Kidney tubule cell (primary cell): ENCODE data around the gene F12.

Experiments
- DNase-seq: peaks from one replicate; pipeline ENCODE4 v3.0.0-alpha.2; 2018; ENCODE audit warnings: low spot score

The F12 gene

DNA sequence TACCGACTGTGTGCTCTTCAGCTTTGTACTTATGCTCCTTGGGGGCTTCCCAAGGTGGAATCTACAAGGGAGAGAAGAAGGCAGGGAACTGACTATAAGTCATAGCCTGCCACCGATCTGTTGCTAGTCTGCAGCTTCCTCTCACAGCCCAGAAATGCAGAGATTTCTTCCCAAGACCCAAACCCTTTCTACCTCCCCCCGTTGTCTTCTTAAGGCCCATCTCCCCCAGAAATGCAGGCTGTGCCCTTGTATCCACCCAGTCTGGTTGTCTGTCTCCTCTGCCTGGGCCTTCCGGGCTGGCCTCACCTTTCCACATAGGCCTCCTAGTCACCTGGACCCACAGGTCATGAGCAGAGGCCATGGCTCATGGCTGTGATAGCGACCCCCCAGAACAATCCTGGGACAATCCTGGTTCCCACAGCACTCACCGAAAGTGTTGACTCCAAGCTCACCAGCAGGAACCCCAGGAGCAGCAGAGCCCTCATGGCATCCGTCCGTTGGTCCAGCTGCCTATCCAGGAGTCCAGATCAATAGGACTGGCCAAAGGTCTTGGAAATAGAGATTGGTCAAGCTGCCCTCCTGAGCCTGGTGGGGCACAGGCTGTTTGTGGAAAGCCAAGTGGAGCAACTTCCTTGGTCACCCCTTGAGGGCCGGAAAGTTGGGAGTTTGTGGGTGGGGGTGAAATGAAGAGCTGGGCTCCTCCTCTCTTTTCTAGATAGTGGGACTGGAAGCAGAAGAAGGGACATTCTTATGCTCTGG is at the start of gene F12:
F12 (minus strand) TSS at position 522 of the 759 bp plus-strand sequence; CDS start at position 485, 37 bp downstream.
- DNase-seq = no peak

DNA sequence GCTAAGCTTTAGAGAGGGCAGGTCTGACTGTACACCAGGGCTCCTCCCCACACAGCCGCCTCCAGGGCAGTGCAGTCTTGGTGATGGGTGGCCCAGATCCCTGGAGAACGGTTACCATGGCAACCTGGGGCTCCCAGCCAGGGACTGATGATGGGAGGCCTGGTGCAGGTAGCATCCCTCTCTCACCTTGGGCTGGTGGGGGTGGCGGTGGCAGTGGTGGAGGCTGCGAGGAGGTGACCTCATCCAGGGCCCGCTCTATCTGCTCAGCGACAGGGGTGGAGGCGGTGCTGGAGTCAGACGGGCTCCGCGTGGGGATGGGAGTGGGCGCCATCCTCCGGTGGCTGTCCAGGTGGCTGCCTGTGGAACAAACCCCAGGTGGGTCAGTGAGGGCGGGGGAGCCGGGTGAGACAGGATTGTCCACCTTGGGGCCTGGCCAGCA is 49.6 kb upstream of the F12 start:
- DNase-seq = peak; percentile 46

DNA sequence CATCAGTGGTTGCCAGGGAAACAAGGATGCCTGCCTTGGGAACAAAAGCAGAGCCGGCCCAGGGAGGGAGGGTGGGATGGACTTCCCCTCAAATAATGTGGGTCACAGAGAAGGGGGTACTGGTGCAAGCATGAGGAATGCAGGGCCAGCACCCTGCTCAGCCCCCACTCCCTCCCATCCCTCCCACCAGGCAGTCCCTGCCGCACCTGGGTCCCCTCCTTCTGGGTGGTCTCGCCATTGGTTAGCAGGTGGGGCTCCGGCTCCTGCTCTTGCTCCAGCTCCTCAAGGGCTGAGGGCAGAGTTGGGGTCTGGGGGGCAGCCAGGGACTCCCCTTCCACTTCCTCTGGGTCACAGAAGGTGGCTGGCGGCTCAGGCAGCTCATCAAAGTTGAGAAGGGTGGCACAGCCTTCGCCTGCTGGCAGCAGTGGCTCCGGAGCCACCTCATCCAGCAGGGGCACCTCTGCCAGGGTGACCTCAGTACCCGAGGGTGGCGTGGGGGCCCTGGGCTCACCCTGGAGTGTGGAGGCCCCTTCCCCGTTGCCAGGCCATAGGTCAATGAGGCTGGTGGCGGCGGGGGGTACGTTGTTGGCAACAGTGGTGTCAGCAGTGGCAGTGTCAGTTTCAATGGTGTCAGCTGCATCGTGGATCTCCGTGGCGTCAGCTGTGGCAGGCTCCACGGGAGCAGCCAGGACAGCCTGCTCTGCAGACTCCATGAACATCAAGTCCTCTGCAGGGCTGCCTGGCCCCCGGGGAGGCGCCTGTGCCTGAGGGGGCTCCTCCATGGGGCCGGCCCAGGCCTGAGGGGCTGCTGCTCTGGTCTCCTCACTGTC is 48.7 kb upstream of the F12 start:
- DNase-seq = no peak

DNA sequence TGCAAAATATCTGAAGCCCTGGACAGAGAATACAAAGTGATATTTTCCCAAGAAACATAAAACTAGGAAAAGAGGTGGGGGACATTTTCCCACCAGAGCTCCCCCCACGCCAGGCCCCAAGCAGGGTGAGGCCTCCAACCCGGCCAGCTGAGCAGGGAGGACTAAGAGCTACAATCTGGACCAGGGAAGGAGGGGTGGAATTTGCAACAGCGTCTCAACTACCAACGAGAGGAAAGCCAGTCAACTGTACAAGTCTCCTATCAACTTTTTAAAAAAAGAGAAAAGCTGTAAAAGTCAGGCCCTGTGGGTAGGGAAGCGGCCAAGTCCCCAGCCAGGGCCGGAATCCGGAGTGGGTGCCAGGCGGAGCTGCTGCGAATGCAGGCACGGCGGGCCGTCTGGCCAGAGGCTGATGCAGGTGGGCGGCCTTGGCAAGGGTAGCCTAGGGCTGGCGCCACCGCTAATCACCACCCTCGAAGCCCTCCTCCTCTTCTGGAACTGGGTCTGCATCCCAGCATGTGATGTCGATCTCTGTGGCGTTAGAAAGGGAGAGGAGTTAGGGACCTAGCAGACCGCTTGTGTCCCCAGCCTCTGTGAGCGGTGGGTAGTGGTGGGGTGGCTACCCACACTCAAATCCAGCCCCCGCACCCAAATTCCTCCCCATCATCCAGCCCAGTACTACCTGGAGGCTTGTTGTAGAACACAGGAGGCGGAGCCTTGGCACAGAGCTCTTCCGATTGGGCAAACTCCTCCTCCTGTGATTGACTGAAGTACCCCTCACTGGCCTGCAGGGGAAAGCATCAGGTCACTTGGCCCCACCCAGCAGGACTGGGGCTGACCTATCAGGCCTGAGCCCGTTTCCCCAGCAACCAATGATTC is 47.9 kb upstream of the F12 start:
- peak; percentile 98 for DNase-seq

DNA sequence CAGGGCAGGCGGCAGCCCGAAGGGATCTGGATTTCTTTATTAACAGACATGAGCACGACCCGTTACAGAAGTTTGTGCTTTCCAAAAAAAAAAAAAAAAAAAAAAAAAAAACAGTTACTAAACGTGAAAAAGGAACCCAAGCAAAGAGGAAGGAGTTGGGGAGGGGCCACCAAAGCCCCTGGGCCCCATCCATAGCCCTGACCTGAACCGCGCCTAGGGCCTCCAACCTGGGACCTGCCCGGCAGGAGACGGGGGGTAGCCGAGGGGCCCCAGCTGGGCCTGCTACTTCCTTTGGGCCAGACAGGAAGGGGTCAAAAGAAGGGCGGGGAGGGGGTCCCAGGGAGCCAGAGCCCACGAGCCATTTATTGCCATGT is 47.2 kb upstream of the F12 start:
- no peak for DNase-seq

DNA sequence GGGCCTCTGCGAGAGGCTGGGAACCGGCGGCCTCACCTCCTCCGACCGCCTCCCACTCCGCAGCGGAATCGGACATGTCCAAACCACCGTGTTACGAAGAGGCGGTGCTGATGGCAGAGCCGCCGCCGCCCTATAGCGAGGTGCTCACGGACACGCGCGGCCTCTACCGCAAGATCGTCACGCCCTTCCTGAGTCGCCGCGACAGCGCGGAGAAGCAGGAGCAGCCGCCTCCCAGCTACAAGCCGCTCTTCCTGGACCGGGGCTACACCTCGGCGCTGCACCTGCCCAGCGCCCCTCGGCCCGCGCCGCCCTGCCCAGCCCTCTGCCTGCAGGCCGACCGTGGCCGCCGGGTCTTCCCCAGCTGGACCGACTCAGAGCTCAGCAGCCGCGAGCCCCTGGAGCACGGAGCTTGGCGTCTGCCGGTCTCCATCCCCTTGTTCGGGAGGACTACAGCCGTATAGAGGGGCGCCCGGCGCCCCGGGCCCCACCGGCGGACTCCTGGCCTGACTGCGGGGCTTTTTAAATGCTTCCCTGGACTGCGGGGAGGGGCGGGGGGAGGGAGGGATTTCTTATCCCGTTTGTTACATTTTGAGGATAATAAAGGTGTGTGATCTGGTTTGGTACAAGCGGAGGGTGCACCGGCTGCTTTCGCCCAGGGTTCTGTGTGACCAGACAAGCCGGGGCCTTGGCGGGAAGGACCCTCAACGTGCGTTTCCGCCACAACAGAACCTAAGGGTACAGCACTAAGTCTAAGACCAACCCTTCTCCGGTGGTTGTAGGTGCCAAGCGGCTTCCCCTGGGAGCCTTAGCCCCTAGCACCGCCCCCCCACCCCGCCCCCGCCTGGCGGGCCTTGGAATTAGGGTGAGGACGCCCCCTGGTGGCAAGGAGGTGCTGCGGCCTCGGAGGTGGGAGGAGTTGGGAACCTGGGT is 46.6 kb upstream of the F12 start:
- peak; percentile 90 for DNase-seq

DNA sequence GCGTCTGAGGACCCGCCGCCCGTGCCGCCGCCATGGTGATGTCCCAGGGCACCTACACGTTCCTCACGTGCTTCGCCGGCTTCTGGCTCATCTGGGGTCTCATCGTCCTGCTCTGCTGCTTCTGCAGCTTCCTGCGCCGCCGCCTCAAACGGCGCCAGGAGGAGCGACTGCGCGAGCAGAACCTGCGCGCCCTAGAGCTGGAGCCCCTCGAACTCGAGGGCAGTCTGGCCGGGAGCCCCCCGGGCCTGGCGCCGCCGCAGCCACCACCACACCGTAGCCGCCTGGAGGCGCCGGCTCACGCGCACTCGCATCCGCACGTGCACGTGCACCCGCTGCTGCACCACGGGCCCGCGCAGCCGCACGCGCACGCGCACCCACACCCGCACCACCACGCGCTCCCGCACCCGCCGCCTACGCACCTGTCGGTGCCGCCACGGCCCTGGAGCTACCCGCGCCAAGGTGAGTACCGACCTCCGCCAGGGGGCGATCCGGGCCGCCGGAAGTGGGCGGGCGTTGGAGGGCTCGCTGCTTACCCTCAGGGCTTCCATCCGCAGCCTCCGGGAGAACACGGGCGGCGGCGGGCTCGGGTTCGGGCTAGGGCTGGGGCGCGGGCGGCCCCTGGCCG is 45.8 kb upstream of the F12 start:
- DNase-seq = peak; percentile 88

DNA sequence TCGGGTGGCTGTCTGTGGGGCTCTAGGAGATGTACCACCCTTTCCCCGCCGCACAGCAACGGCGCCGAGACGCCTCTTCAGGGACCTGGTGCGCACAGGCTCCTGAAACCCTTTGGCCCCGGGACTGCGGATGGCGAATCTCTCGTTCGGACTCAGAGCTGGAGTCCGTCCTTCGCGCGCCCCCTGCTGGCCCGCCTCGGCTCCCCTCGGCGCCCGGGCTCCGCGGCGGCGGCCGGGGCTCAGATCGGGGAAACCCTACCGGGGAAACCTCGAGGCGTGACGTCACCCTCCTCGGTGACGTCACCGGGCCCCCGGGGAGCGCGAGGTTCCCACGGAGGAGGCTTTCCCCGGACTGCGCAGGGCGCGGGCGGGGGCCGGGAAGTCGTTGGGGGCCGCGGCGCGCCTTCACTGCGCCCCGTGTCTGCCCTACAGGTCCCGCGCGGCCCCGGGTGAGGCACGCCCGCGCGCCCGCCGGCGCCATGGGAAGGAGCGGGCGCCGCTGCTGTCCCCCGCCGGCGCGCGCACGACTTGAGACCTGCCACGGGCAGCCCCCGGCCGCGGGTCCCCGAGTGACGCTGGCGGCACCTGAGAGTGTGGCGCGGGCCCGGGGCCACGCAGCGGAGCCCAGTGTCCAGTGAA is 45.2 kb upstream of the F12 start:
- DNase-seq = peak; percentile 93

DNA sequence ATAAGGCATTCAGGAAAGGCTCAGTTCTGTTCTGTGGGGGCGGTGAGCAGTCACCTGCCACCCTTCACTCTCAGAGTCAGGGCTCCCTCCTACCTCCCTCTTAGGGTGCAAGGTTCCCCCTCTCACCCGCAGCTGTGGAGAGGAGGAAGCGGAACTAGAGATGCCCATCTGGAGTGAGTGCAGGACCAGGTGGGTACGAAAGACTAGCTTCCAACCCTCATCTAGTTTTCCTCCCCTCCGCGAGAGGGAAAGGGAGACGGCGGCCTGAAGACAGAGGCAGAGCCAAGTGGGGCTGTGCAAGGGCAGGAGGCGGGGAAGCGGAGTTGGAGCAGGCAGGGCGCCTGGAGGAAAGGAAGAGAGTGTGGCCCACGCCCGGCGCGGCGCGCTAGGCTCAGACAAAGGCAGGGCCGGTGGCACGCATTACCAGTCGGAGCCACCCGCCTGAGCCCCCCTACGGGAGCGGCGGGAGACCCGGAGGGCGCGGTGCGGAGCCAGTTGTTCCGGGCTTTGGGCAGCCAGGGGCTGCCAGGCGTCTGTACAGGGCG is 44.6 kb upstream of the F12 start:
- peak; percentile 24 for DNase-seq

DNA sequence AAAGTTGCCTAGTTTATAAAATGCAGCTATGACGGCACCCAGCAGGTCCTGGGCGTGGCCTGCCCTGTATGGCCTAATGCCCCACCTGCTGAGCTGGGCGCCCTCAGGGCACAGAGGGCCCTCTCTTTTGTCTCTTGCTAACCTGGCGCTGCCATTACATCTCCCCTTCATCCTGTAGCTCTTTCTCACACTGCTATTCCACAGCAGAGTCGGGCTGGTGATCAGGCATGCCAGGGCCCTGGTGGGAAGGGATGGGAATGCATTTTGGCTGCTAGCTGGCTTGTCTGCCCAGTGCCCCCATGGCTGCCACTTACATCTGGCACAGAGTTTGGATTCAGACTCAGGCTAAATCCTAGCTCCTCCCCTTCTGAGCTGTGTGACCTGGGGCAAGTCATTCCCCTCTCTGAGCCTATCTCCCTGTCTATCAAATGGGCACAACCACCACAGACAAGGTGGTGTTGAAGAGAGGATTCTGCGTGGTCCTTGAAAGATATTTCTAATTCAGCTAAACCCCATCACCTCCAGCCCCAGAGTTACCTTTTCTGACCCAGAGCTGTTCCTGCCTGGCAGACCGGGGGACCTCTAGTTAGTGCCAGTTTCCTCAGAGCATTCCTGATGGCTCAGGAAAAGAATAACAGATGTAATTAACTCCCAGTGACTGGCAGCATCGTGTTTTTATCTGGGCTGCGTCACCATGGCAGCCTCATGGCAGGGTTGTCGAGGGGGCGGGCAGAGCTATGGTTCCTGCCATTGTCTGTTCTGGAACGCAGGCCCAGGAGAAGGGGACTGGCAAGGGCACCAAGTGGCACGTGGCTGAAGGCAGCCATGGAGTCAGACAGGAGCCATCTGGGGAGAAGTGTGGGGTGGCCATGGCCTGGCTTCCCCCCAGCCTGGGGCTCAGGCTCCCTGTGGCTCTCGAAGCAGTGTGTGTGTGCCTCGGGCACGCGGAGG is 43.6 kb upstream of the F12 start:
- no peak for DNase-seq

DNA sequence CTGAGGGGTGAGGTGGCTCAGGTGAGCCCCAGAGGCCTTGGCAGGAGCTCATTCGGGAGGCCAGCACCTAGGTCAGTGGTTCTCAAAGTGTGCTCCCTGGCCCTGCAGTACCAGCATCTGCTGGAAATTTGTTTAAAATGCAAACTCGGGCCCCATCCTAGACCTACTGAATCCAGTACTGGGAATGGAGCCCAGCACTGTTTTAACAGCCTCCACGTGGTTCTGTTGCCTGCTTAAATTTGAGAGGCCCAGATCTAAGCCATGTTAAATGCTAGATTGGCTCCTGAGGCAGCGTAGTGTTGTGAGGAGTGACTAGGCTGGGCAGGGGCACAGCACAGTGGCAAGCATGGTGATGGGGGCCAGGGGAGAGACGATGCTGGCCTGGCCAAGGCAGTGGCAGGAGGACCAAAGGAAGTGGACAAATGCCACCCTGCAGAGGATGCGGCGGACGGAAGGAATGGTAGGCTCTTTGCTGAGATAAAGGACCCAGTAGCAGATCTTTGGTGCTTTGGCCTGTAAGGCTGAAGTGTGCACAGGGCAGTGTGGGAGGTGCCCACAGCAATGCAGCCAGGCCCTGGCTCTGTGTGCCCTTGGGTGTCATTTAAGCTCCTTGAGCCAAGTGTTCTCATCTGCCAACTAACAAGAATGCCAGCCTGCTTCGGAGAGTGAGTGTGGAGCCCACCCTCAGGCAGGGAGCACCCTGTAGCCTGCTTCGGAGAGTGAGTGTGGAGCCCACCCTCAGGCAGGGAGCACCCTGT is 41.5 kb upstream of the F12 start:
- no peak for DNase-seq

DNA sequence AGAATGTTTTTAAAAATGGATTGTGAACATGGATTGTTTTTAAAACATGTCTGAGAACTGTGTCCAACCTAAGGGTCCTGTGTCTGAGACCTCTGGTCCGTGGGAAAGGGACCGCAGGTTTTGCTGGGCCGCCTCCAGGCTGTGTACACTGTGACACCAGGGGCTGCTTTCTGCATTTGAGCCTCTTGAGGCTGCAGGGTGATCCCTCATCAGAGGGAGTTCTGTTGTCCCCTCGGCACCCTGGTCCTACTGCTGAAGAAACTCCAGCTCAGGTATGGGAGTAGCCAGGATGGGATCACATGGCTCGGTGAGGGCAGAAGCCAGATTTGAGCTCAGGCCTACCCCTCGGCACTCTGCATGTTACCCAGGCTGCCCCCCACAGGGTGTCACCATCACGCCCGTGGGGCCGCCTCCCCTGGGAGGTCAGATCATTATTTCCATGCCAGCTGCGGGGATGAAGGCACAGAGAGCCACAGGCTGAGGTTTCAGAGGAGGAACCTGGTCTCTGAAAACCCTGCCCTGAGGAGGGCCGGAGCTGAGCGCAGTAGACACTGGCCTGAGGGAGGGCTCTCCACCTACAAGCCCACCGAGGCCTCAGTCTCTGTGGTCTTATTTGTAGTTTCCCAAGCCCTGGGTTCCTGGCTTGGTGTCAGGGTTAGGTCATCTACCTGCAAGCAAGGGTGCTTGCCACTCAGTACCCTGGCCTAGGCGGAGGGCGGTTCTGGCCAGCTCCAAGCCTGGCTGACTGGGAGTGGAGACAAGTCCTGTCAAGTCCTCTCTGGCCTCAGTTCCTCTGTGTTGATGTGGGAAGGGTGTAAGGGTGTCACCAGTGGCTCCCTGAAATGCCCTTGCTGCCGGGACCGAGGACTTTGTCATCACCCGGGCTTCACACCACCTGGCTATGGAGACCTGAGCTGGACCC is 40.0 kb upstream of the F12 start:
- no peak for DNase-seq

DNA sequence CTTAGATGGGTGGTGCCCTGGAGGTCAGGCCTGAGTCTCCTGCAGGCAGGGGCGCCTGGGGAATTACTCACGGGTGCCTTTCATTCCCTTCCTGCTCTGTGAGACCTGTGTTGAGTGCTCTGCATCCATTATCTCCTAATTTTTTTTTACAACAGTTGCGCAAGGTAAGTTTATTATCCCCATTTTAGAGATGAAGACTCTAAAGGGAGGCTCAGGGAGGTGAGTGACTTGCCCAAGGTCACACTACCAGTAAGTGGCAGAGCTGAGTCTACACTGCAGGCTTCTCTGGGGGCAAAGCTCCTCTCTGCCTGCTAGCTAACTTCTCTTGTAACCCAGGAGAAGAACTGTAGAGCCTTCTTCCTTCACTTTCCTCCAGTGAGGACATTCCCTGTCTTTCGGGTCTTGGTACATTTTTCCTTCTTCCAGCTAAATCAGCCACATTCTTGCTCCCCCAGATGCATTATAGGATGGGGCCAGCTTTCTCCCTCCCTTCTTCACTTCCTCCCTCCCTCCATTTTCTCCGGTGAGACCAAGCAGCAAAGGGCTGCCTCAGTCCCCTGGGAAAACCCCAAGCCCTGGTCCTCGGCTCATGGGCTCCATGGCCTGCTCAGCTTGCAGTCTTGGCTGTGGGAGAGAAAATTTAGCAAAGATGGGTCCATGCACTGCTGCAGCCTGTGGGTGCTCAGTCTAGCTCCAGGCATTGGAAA is 39.0 kb upstream of the F12 start:
- DNase-seq = no peak

DNA sequence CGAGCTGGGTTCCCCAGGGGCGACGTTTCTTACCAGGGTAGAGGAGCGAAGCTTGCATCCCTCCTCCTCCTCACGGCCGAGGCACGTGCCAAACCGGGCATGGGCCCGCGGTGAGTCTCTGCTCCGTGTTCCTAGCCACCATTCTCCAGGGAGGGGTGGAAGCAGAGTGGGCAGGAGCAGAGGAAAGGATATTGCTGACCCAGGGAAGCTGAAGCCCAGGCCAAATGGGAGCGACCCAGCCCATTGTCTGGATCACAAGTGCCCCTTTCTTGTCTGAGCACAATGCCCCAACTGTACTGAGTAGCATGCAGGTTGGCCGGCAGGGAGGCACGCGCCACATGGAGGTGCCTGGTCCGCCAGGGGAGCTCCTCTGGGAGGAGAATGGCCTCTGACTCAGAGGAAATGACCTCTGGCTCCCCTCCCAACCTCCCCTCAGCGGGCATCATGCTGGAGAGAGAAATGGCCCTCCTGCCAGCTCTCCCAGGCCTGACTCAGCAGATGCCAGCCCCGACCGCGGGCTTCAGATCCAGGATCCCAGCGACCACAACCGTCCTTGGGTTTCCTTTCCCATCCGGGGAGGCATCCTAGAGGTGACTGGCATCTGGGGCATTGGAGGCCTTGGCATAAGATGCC is 38.4 kb upstream of the F12 start:
- DNase-seq = peak; percentile 98

DNA sequence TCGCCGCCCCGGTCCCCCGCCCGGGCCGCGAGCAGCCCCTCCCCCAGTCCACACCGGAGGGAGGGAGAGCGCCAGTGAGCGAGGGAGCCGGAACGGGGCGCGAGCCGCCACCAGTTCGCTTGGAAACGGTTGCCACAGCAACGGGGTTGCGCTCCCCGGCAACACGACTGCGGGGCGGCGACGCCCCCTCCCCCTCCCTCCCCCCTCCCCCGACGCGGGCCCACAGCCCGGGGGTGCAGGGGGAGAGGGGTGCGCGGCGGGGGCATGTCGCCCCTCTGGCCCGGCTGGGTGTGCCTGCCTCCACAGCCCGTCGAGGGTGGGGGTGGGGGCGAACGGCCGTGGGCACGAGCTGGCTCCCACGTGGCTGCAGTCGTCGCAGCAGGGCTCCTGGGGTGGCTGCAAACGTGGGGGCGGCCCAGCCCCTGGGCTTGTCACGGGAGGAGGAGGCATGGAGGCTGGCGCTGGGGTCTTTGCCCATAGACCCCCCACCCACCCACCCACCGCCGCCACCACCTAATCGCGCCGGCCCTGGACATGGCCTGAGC is 37.8 kb upstream of the F12 start:
- DNase-seq = peak; percentile 63
